Stimulated activated CD8-positive, alpha-beta memory T cell treated with anti-CD3 and anti-CD28 coated beads, Interleukin-7, amount 100 ng/mL, for 48 hours (primary cell): ENCODE measurements around the gene SLC6A18.

Source experiments
- DNase-seq, 2 donors: peaks; one replicate each; pipeline ENCODE4 v3.0.0-alpha.2; 2020; ENCODE audit warnings: low read depth in 1 of 2; ENCODE audit errors: extremely low read depth in 1 of 2

Gene SLC6A18

DNA sequence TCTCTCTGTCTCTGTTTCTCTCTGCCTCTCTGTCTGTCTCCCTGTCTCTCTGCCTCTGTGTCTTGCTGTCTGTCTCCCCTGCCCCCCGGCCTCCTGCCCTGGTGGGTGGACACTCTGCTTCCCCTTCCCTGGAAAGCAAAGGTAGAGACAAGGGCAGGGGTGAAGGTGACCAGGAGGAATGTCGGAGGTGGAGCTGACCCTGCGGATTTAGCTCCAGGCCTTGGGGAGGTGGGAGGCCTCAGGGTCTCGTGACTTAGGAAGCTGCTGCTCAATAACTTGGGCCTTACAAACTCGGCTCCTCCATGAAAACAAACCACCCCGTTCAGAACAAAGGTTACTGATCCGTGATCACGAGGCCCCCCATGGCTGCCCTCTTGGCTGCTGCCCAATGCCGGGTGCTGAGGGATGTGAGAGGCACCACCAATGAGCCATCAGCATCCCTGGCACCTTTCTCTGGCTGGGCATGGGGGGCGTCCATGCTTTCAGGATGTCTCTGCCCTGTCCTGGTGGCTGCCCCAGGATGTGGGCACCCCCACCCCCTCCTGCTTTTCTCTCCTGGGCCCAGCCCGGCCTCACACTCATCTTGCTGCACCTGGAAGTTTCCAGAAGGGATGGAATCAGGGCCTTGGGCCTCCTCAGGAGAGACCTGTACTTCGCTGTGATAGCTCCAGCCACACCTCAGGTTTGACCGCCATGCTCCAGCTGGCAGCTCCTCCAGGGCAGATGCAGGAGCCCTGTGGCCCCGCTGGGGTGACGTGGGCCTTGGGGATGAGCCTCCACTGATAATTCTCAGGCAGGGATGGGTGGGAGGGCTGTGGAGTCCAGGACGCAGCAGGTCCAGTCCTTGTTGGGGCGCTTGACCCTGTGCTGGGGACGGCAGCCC, 38.6 kb upstream of the SLC6A18 start:
- DNase-seq = no peak

DNA sequence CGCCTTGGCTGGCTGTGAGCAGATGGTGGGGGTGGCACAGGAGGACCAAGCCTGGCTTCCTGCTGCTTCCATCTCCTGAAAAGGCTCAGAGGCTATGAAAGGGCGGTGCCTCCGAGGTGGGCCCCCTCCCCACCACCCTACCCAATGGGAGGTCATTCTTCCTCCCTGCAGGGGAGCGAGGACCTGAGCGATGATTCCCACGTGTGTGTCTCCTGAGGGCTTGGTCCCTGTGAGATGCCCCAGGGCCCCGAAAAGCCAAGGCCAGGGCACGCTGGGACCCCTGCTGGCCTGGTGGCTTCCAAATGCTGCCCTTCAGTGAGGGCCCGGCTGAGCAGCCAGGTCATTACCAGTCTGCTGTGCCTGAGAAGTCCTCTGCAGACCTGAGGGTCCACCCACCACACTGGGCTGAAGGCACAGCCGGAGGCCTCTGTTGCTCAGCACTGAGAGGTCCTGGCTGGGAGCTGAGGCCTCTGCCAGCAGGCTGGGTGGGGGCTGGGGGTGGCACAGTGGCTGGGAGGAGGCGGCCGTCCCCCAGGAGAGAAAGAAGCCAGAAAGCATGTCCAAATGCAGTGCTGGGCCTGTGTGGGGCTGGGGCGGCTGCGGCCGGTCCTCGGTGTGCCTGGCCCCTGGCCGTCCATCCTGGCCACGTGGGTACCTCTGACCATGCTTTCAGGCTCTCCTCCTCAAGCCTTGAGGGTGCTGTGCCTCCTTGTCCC, 37.8 kb upstream of the SLC6A18 start:
- DNase-seq = no peak

DNA sequence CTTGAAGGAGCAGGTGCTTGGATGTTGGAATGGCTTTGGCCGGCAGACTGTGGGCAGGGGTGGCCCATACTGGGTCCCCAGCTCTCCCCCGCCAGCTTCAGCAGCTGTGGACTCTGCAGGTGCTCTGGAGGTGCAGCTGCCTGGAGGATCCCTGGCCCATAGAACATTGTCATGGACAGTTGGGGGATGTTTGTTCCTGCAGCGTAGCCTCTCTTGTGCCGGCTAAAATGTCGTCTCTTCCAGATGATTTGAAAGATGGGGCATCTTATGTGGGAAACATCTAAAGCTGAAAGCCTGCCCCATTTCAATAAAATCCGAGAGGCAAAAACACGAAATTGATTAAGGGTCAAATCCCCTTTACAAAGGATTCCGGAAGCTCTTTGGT, 37.2 kb upstream of the SLC6A18 start:
- no peak for DNase-seq

DNA sequence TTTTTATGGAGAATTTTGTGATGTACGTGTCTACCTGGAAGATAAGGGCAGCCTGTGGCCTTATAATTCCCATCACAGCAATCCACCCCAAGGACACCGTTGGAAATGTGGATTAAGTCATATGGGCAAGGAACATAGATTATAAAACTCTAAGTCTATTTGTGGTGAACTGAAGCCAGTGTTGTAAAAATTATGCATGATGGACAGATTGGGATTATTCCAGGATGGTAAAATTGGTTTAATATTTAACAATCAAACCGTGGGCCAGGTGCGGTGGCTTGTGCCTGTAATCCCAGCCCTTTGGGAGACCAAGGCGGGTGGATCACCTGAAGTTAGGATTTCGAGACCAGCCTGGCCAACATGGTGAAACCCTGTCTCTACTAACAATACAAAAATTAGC, 36.7 kb upstream of the SLC6A18 start:
- no peak for DNase-seq

DNA sequence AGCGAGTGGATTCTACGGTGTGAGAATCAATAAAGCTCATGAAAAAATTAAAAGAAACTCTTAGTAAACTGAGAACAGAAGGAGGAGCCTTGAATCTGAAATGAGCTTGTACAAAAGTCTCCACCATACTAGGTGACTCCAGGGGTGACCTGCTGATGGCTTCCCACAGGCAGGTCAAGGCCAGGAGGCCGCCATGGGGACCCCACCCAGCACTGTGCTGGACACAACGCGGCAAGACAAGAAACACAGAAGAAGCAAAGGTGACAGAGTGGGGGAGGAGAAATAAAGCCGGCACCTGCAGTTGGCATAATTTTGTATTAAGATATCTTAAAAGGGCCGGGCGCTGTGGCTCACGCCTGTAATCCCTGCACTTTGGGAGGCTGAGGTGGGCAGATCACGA, 35.9 kb upstream of the SLC6A18 start:
- DNase-seq = no peak

DNA sequence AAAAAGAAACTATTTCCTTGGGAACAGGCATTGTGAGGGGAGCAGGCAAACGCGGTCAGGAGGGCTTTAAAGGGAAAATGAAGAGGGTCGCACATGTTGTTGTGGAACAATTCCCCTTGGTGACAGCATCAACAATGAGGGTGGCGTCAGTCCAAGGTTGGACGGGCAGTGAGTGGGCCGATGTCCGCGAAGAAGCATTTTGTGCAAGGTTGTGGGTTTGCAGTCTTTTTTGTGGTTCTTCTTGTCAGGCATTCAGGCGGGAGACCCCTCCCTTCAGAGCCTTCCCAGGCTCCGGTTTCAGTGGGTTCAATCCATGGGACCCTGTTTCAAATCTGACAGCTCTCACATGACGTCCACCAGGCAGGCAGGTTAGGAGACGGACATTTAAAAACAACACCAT, 34.9 kb upstream of the SLC6A18 start:
- DNase-seq = no peak

DNA sequence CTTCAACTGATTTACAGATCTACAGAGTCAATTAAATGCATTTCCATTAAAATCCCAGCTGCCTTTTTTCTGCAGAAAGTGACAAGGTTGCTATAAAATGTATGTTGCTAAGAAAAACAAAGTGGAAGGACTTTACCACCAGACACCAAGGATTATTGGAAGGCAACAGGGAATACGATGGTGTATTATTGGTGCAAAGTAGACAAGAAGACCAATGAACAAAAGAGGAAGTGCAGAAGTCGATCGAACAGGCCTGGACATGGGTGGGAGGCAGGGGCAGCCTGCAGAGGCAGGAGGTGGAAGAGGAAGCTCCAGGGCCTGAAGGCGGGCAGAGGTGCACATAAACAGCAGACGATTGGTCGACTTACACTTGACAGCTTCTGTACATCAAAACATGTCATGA, 34.3 kb upstream of the SLC6A18 start:
- no peak for DNase-seq

DNA sequence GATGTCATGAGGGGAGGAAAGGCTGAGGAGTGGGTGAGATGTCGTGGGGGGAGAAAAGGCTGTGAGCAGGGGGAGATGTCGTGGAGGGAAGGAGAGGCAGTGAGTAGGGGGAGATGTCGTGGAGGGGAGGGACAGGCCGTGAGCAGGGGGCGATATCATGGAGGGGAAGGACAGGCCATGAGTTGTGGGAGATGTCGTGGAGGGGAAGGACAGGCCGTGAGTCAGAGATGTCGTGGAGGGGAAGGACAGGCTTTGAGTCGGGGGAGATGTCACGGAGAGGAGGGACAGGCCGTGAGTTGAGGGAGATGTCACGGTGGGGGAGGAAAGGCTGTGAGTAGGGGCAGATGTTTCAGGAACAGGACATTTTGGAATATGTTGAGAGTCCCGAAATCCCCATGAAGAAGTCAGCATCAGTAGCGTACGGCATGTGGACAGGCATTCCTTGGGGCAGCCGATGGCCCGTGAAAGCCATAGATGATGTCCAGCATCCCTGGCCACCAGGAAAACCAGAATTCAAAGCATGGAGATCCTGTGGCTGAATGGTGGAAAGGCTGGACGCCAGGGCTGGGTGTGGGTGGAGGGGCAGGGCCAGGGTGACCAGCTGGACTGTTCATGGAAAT, 32.1 kb upstream of the SLC6A18 start:
- no peak for DNase-seq

DNA sequence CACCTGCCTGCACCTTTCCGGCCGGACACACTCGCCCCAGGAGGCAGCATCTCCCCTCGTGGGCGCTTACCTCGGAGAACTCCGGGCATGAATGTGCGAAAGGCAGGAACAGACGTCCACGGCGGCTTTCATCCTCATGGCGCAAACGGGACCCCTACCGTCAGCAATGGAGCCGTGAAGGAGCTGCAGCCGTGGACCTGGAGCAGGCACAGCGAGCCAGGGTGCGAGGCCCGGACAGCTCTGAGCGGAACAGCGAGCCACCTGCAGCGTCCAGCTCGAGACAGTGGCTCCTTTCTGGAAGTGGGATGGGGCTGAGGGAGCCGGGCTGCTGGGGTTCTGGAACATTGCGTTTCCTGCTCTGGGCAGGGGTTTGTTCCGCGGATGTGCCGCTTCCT, 31.6 kb upstream of the SLC6A18 start:
- no peak for DNase-seq

DNA sequence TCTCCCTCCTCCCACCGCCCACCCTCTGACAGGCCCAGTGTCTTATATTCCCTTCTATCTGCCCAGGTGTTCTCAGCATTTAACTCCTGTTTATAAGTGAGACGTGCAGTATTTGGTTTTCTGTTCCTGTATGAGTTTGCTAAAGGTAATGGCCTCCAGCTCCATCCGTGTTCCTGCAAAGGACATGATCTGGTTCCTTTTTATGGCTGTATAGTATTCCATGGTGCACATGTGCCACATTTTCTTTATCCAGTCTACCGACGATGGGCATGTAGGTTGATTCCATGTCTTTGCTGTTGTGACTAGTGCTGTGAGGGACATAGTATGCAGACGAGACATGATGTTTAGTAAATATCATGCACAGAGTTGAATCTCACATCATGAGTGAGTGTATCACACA, 30.8 kb upstream of the SLC6A18 start:
- DNase-seq = no peak

DNA sequence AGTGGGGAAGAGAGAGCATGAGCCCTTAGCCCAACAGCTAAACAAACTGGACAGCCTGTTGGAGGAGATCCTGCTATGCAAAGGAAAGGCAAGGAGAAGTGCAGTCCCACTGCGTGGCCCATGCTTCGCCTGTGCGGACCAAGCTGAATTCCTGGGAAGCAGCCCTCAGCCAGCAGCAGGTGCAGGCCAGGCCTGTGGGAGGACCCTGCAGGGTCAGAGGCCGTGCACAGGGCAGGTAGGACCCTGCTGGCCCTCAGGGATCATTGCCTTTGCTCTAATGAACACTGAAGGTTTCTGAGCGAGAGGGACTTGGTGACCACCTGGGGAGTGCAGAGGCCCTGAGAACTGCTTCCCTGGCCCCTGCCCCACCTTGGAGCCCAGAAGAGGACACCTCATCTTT, 29.7 kb upstream of the SLC6A18 start:
- no peak for DNase-seq

DNA sequence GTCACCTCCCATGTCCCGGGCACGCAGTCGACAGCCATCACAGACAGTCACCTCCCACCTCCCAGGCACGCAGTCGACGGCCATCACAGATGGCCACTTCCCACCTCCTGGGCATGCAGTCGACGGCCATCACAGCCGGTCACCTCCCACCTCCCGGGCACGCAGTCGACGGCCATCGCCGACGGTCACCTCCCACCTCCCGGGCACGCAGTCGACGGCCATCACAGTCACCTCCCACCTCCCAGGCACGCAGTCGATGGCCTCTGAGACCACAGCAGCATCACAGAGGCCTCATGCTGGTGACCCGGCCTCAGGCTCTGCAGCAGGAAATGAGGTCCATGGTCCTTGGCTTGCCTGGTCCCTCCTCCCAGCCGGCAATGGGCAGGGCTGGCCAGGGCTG, 29.3 kb upstream of the SLC6A18 start:
- DNase-seq = no peak

DNA sequence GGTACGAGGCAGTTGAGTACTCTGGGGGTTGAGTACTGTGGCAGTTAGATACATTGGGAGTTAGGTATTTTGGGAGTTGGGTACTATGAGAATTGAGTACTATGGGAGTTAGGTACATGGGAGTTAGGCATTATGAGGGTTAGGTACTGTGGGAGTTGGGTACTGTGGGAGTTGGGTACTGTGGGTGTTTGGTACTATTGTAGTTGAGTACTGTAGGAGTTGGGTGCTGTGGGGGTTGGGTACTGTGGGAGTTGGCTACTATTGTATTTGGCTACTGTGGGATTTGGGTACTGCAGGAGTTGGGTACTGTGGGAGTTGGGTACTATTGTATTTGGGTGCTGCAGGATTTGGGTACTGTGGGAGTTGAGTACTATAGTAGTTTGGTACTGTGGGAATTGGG, 28.6 kb upstream of the SLC6A18 start:
- no peak for DNase-seq

DNA sequence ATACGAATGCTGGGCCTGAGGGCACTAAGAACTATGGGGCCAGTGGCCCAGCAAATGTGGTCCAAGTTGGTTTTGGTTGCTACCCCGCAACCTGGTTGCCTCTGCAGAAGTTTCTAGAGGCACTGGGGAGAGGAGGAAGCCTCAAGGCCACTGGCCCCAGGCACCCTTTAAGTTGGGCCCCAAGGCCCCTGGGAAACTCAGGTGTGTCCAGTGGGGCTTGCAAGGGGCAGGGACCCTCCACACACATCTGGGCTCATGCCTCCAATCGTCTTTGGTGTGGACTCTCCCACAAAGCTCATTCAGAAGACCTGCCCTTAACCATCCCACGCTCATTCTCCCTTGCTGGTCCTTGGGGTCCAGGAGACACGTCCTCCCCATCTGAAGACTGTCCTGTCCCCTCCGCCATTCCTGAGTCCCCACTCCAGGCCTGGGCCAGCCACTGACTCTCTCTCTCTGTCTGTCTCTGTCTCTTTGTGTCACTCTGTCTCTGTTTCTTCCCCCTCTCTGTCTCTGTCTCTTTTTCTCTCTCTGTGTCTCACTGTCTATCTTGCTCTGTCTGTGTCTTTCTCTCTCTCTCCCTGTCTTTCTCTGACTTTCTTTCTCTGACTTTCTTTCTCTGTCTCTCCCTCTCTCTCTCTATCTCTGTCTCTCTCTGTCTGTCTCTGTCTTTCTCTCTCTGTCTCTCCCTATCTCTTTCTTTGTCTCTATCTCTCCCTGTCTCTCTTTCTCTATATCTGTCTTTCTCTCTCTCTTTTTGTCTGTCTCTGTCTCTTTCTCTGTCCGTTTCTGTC, 27.1 kb upstream of the SLC6A18 start:
- no peak for DNase-seq

DNA sequence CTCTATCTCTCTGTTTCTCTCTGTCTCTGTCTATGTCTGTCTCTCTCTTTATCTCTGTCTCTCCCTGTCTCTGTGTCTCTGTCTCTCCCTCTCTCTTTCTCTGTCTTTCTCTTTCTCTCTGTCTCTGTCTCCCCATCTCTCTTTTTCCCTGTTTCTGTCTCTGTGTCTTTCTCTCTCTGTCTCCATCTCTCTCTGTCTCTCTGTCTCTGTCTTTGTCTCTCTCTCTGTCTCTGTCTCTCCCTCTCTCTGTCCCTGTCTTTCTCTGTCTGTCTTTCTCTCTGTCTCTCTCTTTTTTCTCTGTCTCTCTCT, 25.9 kb upstream of the SLC6A18 start:
- DNase-seq = no peak

DNA sequence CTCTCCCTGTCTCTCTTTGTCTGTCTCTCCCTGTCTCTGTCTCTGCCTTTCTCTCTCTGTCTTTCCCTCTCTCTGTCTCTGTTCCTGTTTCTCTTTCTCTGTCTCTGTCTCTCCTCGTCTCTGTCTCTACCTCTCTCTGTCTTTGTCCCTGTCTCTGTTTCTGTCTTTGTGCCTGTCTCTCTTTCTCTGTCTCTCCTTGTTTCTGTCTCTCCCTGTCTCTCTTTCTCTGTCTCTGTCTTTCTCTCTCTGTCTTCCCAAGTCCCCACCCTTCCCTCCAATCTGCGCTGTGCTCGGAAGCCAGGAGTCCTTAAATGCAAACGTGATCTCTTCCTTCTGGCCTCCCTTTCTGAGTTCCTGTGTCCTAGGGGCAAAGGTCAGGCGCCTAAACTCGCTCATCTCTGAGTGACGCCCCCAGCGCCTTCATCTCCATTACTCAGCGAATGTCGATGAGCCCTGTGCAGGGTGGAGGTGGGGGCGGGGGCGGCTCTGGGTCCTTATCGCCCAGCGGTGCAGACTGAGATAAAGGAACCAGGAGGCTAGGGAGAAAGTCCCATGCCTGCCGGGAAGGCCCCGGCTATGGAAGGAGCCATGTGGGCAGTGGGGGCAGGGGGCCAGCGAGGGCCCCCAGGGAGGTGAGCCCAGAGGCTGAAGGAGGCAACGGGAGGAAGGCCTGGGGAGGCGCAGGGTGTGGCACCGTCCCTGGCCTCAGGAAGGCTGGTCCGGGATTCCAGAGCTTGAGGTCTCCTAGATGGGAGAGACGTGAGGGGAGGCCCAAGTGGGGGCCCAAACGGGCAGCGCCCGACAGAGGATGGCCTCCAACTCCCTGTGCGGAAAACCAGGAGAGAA, 25.3 kb upstream of the SLC6A18 start:
- no peak for DNase-seq

DNA sequence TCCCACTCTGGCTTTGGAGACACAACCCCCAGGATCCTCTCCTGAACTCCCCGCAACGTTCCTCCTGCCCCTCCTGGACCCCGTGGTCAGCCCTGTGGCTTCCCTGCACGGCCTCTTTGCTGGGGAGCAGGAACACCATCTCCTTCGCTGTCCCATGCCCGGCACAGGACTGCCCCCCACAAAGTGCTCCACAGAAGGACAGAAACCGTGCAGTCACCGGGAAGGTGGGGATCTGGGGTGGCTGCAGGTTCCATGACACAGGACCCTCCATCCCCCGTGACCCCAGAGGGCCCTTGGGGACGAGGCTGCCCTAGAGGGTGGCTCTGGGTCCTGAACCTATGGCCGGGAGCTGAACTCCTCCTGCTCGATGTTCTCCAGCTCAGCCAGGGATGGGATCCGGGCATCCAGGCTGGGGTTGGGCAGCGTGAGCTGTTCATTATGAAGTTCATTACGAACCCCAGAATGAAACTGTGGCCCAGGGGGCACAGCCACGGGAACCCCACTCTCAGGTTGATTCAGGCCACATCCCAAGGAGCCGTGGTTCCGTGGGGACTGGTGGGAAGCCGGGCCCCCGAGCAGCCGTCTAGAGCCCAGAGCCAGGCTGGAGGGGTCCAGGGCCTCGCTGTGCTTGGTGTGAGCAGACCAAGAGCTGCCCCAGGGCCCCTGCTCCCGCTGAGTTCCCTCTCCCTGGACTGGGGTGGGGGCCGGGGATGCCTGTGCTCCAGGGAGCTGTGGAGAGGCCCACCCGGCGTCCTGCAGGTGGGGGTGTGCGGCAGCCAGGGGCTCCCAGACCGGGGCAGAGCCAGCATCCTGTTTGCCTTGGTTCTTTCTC, 24.5 kb upstream of the SLC6A18 start:
- no peak for DNase-seq

DNA sequence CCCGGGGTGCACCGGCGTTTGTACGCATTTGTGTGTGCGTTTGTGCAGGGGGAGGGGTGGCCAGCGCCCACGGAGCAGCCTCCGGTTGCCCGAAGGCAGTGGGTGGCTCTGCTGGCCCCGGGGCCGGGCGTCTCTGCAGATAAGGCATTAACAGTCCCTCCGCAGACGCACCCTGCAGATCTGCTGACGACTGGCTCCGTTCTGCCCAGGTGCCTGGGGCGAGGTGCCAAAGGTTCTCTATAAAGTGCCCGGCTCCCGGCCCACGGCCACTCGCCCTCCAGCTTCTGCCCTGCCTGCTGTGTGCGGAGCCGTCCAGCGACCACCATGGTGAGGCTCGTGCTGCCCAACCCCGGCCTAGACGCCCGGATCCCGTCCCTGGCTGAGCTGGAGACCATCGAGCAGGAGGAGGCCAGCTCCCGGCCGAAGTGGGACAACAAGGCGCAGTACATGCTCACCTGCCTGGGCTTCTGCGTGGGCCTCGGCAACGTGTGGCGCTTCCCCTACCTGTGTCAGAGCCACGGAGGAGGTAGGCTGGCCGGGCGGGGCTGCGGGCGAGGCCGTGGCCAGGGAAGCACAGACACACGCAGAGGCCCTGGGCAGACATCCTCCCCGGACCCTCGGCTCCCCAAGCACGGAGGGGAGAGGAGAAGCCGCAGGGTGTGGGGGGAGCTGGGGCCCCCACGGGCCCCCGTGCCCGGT, 23.7 kb upstream of the SLC6A18 start, which contains the start of gene SLC6A19:
Gene SLC6A19, plus strand, starts transcription at position 269 of the 699 bp plus-strand sequence. Its CDS starts 56 bp downstream, at position 325.
- DNase-seq = no peak
